IPS-15b (cell line): ENCODE results near the gene PRICKLE2.

Experiments used
- H3K27me3 ChIP-seq: one replicate; pipeline ENCODE4 v1.6.1; 2013; ENCODE audit warnings: low read length; ENCODE audit not compliant: control insufficient read depth, insufficient read depth
- H3K36me3 ChIP-seq: one replicate; pipeline ENCODE4 v1.6.1; 2013; ENCODE audit warnings: low read length; ENCODE audit not compliant: control insufficient read depth, insufficient read depth
- H3K4me1 ChIP-seq: one replicate; pipeline ENCODE4 v1.6.1; 2013; ENCODE audit warnings: mild to moderate bottlenecking, low read length; ENCODE audit not compliant: control insufficient read depth, insufficient read depth
- H3K4me3 ChIP-seq: one replicate; pipeline ENCODE4 v1.5.1; 2013; ENCODE audit warnings: low read depth, low read length
- H3K9ac ChIP-seq: one replicate; pipeline ENCODE4 v1.6.1; 2013; ENCODE audit warnings: low read depth, mild to moderate bottlenecking, low read length
- H3K9me3 ChIP-seq: one replicate; pipeline ENCODE4 v1.6.1; 2013; ENCODE audit warnings: mild to moderate bottlenecking, low read length; ENCODE audit not compliant: control insufficient read depth, insufficient read depth

Gene PRICKLE2

GRCh38 chr3:64242435-64242834 lies 17.2 kb upstream of the PRICKLE2 start:
- Histone ChIP-seq H3K4me1 (peaks cover 11% of the 10 kb centered on the region), H3K36me3 (no peaks in the 10 kb centered on the region), H3K9ac (no peak overlapping the region), H3K9me3 (no peaks in the 10 kb centered on the region), H3K27me3 (no peaks in the 10 kb centered on the region), H3K4me3 (no peak overlapping the region)

GRCh38 chr3:64240959-64241358 lies 15.7 kb upstream of the PRICKLE2 start:
- Histone ChIP-seq H3K36me3 (no peaks in the 10 kb centered on the region), H3K9me3 (no peaks in the 10 kb centered on the region), H3K27me3 (no peaks in the 10 kb centered on the region), H3K9ac (no peak overlapping the region), H3K4me3 (no peak overlapping the region), H3K4me1 (peaks cover 11% of the 10 kb centered on the region)

- H3K4me3 ChIP-seq = no peak overlapping the region
- H3K36me3 ChIP-seq = no peaks in the 10 kb centered on the region
- H3K27me3 ChIP-seq = no peaks in the 10 kb centered on the region
- peaks cover 11% of the 10 kb centered on the region for H3K4me1 ChIP-seq
- no peaks in the 10 kb centered on the region for H3K9me3 ChIP-seq
- H3K9ac ChIP-seq = no peak overlapping the region
These were observed 15.1 kb upstream of the PRICKLE2 start for GRCh38 chr3:64240396-64240795.

GRCh38 chr3:64239841-64240240 lies 14.6 kb upstream of the PRICKLE2 start:
- Histone ChIP-seq H3K27me3 (no peaks in the 10 kb centered on the region), H3K9me3 (no peaks in the 10 kb centered on the region), H3K9ac (no peak overlapping the region), H3K4me3 (no peak overlapping the region), H3K4me1 (peaks cover 11% of the 10 kb centered on the region), H3K36me3 (no peaks in the 10 kb centered on the region)

- Histone ChIP-seq H3K4me3 (no peak overlapping the region), H3K36me3 (no peaks in the 10 kb centered on the region), H3K9me3 (no peaks in the 10 kb centered on the region), H3K4me1 (peaks cover 11% of the 10 kb centered on the region), H3K27me3 (no peaks in the 10 kb centered on the region), H3K9ac (no peak overlapping the region)
These were observed 13.9 kb upstream of the PRICKLE2 start for GRCh38 chr3:64238971-64239667.

GRCh38 chr3:64237083-64237482 lies 11.8 kb upstream of the PRICKLE2 start:
- Histone ChIP-seq H3K9me3 (no peaks in the 10 kb centered on the region), H3K9ac (no peak overlapping the region), H3K36me3 (no peaks in the 10 kb centered on the region), H3K4me1 (peaks cover 11% of the 10 kb centered on the region), H3K27me3 (no peaks in the 10 kb centered on the region), H3K4me3 (no peak overlapping the region)

- no peak overlapping the region for H3K9ac ChIP-seq
- no peak overlapping the region for H3K4me3 ChIP-seq
- no peaks in the 10 kb centered on the region for H3K9me3 ChIP-seq
- H3K4me1 ChIP-seq = peaks cover 11% of the 10 kb centered on the region
- H3K27me3 ChIP-seq = no peaks in the 10 kb centered on the region
- H3K36me3 ChIP-seq = no peaks in the 10 kb centered on the region
These were observed 10.3 kb upstream of the PRICKLE2 start for GRCh38 chr3:64235605-64236004.

GRCh38 chr3:64234571-64234970 lies 9.3 kb upstream of the PRICKLE2 start:
- Histone ChIP-seq H3K27me3 (no peaks in the 10 kb centered on the region), H3K9ac (no peak overlapping the region), H3K4me1 (peaks cover 11% of the 10 kb centered on the region), H3K4me3 (no peak overlapping the region), H3K36me3 (no peaks in the 10 kb centered on the region), H3K9me3 (no peaks in the 10 kb centered on the region)

GRCh38 chr3:64232821-64233220 lies 7.6 kb upstream of the PRICKLE2 start:
- Histone ChIP-seq H3K9me3 (no peaks in the 10 kb centered on the region), H3K36me3 (no peaks in the 10 kb centered on the region), H3K9ac (no peak overlapping the region), H3K27me3 (no peaks in the 10 kb centered on the region), H3K4me1 (no peaks in the 10 kb centered on the region), H3K4me3 (no peak overlapping the region)

- no peaks in the 10 kb centered on the region for H3K27me3 ChIP-seq
- H3K36me3 ChIP-seq = no peaks in the 10 kb centered on the region
- H3K9ac ChIP-seq = no peak overlapping the region
- no peak overlapping the region for H3K4me3 ChIP-seq
- H3K4me1 ChIP-seq = peaks cover 9% of the 10 kb centered on the region
- H3K9me3 ChIP-seq = no peaks in the 10 kb centered on the region
These were observed 4.6 kb upstream of the PRICKLE2 start for GRCh38 chr3:64229903-64230302.

- Histone ChIP-seq H3K36me3 (no peaks in the 10 kb centered on the region), H3K27me3 (no peaks in the 10 kb centered on the region), H3K9ac (no peak overlapping the region), H3K4me1 (peaks cover 24% of the 10 kb centered on the region), H3K4me3 (no peak overlapping the region), H3K9me3 (no peaks in the 10 kb centered on the region)
These were observed 2.8 kb upstream of the PRICKLE2 start for GRCh38 chr3:64228110-64228509.

- no peak overlapping the region for H3K4me3 ChIP-seq
- H3K36me3 ChIP-seq = no peaks in the 10 kb centered on the region
- H3K9me3 ChIP-seq = no peaks in the 10 kb centered on the region
- no peaks in the 10 kb centered on the region for H3K27me3 ChIP-seq
- H3K4me1 ChIP-seq = peaks cover 24% of the 10 kb centered on the region
- H3K9ac ChIP-seq = no peak overlapping the region
These were observed 1.5 kb upstream of the PRICKLE2 start for GRCh38 chr3:64226730-64227129.
